Cerebellar nuclear complex (tissue), 1 donor: ENCODE data around the gene SEMA3G.

ENCODE experiments used
- DNase-seq, 2 experiments: peaks; one replicate each; lab custom pipeline; 2025; lab: John Stamatoyannopoulos, UW

Gene SEMA3G

DNA sequence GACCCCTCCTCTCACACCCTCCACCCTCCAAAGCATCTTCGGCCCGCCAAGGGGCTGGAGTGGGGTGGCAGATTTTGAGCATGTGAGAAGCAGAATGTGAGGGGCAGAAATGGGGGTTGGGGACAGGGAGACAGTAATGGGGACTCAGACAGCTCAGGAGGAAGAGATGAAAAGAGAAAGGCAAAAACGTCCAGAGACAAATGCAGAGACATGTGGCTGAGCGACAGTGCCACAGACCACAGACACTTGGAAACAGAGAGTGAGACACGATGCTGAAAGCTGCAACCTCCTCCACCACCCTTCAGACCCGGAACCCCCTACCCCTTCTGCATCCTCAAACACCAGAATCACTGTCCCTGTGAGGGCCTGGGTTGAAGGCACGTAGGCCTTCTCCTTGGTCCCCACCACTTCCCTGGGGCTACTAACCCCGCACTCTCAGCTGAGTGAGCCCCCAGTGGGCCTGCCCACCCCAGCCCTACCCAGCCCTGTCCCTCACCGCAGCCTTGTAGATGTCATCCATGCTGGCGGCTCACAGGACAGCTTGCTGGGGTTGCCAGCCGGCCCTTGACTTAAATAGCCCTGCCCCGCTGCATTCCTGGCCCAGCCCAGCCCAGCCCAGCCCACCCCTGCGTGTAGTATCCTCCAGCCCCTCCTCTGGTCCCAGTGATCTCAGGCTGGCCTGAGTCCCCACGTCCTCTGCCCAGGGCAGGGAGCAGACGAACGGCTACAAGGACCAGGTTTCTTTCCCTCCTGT is 8.8 kb upstream of the SEMA3G start, which contains the start of gene TNNC1:
Gene TNNC1 (minus strand): TSS at position 546 of the 754 bp plus-strand sequence. CDS start 26 bp downstream, at position 520.
- DNase-seq: no peak

DNA sequence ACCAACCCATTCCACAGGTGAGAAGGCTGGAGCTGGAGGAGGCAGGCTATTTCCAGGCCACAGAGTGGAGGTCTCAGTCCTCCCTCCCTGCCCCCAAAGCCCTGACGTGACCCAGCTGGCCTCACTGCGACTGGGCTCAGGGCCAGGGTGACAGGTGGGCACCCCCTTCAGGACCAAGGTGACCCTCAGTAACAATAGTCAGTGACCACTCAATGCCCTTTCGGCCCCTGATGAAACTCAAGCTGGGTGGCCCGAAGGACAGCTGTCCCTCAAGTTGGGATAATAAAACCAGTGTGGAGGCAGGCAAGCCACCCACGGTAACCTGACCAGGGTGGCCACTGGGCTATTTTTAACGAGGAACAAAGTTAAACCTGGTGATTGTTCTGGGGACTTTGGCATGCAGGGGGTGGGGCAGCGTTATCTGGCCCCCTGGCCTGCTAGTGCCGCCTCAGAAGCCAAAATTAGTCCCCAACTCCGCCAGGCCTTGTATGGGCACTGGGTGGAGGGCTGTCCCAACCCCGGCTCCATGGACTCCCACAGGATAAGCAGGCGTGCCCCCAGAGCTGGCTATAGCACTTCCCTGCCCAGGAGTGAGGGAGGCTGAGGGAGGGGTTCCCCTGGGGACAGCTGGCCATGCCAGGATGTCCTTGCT is 7.8 kb upstream of the SEMA3G start:
- DNase-seq: no peak

DNA sequence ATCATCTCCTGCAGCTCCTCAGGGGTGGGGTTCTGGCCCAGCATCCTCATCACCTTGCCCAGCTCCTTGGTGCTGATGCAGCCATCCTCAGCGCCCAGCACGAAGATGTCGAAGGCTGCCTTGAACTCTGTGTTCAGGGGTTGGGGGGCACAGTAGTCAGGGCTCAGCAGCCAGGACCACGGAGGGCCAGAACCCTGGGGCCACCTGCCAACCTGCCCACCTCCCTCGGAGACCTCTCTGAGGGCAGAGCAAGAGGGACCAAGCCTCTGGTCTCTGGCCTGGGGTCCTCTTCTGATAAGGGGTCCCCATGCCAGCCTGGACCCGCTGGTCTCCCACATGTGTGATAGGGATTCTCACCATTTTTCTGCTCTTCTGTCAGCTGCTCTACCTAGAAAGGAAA is 7.2 kb upstream of the SEMA3G start:
- DNase-seq: no peak

DNA sequence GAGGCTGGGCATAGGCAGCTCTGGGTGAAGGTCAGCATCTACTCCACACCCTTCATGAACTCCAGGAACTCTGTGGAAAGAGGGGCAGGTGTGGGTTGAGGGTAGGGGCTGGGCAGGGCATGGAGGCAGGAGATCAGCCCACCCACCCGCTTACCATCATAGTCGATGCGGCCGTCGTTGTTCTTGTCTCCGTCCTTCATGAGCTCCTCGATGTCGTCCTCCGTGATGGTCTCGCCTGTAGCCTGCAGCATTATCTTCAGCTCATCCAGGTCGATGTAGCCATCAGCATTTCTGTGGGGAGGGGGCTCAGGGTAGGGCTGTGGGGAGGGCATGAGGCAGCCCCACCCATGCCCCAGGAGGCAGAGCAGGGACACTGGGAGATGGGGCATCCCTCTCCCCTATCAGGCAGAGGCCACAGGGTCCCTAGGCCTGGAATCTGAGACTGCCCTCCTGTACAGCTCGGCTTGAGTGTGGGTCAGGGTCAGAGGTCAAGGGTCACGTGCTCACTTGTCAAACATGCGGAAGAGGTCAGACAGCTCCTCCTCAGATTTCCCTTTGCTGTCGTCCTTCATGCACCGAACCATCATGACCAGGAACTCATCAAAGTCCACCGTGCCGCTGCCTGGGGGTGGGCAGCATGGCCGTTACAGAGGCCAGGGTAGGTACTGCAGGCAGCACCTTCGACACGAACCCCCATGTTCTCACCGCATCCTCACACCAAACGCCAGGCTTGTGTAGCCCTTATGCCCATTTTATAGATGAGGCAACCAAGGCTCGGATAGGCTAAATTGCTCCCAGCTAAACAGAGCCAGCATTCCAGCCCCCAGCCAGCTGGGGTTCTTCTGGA is 6.6 kb upstream of the SEMA3G start:
- DNase-seq: no peak

DNA sequence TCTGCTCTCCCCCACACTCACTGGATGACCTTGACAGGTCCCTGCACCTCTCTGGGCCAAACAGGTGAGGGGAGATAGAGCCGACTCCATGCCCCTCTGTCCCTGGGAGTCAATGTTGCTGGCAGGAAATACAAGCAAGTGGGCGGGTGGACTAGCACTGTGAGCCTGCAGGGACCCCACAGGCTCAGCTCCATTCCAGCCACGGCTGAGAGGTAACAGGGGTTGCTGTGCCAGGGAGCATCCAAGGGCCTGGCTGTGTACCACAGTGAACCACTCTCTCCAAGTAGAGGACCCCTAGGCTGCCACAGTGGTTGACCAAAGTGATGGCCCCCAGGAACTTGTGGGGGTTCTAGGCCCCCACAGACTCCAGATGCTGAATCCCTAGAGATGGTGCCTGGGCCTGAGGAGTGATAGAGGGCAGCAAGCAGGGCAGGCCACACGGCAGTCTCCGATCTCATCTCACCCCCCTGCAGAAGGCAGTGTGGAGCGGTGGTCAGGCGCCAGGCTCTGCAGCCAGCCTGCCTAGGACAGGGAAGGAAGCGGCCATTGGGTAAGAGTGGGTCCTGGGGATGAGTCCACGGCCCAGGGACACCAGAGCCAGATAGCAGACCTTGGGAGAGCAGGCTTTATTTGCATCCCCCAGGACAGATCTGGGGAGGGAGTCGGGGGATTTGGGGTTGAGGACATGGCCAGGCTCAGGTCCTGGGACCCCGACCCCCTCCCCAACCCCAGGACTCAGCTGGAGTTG is 5.8 kb upstream of the SEMA3G start:
- no peak for DNase-seq

DNA sequence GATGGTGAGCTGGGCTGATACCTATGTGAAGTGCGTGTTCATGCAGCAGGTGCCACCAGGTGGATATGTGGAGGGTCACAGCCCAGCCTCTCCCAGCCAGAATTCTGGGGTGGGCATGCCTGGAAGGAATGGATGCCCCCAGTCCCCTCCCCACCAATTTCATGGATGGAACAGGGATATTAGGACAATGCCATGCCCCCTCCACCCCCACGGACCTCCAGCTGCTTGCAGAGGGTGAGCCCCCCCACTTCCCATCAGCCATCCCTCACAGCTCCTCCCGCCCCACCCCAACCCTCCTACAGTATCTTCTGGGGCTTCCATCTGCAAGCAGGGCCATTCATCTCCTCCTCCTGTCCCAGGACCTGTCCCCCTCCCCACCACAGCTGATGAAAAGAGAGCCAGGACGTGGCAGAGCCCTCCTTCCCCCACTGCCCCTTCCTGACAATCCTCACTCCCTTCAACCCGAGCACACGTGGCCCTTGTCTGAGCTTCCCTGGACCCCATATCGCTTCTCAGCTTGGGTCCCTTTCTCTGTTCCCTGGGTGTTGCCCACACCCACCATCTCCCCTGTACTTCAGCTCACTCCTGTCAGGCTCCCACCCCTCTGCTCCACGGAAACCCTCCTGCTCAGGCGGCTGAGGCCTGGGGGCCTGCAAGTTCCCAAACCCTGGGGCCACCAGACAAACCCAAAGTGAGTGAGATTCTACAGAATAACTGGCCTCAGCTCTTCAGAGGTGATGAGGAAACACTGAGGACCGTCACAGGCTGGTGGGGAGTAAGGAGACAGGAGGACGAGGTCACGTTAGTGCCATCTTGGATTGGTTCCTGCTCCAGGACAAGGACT is 2.8 kb upstream of the SEMA3G start:
- DNase-seq: no peak

DNA sequence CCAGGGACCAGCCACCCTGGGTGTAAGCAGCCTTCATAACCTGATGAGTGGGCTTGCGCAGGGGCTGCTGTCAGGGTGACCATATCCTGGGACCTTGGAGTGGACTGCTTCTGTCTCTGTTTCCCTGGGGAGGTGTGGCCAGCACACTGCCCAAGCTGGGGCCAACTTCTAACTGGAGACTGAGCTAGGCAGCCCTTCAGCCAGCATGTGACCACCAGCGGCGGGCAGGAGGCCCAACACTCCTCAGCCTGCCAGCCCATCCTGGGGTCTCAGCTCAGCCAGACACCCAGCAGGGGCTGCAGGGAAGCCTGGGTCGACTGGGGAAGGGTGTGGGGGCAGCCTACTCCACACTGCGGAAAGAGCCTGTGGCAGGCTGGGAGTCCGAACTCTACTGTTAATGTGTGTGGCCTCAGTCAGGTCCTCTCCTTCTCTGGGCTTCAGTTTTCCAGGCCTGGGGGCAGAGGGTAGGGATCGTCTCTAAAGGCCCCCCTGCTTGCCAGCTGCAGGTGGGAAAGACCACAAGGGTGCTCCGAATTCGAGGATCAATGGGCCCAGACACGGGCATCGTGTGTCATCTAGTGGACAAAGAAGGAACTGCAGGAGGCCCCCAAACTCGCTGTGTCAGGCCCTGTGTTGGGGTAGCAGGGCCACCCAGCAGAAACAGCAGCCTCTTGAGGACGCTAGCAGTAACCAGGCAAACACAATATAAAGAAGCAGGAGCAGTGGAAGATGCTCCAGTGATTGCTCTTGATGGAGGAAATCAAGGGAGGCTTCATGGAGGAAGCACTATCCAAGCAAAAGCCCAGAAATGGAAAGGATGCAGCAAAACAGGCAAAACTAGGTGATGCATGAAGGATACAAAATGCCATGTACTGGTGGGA is 2.0 kb upstream of the SEMA3G start:
- no peak for DNase-seq

DNA sequence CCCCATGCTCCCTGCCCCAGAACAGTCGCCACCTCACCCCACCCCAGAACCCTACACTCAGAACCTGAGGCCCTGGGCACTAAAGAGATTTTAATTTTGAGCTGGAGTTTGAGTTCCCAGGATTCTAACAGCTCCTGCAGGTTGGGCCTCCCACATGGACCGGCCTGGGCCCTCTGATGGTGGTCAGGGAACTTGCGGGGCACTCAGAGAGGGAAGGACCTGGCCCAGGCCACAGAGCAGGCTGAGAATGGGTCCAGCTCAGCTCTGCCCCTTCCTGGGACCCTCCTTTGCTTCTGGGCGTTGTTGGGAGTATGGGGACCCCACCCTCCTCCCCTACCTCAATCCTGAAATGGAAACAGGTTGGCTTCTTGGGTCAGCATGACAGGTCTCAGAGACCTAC is 1.1 kb upstream of the SEMA3G start:
- no peak for DNase-seq

DNA sequence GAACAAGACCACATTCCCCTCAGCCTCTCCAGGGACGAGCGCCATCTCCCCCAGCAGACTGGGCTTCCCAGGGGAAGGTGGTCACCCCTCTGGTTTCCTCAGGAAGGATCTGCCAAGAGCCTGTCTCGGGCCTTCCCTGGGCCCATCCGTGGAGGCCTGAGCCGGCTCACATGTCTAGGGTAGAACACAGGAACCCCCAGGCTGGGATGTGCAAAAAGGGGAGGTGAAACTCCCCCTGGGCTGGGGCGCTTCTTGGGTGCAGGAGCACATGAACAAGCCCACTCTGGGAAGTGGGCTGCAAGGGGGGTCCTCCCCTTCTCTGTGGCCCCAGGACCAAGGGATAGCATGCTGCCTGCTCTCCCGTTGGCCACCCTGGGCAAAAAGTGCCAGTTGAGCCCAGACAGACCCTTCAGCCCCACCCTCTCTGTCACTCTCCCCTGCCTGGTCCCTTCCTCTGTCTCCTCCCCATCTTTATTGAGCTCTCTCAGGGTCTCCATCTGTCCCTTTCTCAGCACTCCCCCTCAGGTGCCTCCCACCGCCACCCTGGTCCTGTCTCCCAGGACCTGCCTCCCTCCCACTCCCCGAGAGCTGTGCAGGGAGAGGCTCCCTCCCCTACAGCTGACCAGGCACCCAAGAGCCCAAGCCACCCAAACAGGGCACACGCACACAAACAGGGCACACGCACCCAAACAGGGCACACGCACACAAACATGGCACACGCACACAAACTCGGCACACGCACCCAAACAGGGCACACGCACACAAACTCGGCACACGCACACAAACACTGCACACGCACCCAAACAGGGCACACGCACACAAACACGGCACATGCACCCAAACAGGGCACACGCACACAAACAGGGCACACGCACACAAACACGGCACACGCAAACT is 864 bp downstream of the SEMA3G start:
- DNase-seq: no peak

DNA sequence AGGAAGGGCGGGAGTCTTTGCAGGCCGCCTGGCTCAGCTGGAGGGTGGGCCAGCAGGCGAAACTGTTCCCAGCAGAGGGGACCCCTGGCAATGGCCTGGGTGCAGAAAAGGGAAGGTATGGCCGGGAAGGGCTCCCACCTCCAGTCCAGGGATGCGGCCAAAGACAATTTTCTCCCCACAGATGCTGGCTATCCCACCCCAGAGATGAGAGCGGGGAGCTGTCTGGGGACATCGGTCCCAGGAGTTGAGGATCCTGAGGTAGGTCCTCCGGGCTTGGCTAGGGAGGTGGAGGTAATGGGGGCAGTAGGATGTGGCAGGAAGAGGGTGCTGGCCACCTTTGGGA is 1.7 kb downstream of the SEMA3G start:
- DNase-seq: no peak

DNA sequence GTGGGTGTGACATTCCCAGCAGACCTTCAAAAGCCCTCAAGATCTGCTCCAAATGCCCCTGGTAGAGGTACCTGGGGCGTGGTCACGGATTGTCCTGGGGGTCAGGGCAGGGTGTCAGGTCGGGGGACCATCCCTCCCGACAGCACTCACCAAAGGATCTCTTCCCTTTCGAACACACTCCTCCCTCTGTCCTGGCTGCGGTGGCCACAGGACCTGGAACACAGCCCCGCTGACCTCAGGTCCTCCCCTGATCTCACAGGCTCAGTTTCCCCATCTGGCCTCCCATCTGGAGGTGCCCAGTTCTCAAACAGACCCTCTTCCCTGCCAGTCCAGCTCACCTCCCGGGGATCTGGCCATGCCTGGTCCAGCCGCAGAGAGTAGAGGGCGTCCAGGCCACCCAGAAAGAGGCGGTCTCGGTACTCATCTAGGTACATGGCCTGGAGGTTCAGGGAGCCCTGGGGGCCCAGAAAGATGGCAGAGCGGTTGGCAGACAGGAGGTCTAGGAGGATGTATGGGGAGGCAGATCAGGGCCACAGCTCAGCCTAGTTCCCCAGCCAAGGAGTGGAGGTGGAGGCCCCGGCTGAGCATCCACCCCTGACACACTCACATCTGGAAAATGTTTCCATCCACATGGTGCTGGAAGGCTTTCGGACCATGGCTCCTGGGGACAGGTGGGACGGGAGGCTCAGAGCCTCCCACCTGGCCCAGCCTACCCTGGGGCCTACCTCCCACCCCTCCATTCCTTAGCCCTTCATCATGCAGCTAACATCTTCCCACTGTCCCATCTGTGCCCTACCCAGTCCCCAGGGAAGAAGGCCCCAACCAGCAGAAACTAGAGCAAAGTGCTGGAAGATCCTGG is 2.3 kb downstream of the SEMA3G start:
- no peak for DNase-seq

DNA sequence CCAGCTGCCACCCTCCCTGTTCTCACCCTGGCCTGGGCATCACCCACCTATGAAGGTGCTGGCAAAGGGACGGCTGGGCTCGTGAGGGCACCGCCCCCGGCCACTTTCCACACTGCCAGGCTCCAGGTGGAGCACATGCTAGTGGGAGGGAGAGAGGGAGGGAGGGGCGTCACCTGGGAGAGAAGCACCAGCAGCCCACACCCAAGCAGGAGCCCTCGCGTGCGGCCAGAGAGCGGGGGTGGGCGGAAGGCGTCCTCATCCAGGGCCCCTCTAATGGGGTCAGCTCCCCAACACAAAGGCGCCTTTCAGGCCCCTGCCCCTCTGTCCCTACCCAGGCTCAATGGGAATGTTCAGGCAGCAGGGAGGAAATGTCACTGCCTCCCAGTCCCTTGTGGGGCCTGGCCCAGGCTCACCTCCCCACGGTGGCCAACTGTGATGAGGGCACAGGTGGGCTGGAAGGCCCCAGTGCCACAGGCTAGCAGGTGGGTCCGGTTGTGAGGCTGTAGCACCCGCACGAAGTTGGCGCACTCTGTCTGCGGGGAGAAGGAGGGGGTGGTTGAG is 3.1 kb downstream of the SEMA3G start:
- no peak for DNase-seq

DNA sequence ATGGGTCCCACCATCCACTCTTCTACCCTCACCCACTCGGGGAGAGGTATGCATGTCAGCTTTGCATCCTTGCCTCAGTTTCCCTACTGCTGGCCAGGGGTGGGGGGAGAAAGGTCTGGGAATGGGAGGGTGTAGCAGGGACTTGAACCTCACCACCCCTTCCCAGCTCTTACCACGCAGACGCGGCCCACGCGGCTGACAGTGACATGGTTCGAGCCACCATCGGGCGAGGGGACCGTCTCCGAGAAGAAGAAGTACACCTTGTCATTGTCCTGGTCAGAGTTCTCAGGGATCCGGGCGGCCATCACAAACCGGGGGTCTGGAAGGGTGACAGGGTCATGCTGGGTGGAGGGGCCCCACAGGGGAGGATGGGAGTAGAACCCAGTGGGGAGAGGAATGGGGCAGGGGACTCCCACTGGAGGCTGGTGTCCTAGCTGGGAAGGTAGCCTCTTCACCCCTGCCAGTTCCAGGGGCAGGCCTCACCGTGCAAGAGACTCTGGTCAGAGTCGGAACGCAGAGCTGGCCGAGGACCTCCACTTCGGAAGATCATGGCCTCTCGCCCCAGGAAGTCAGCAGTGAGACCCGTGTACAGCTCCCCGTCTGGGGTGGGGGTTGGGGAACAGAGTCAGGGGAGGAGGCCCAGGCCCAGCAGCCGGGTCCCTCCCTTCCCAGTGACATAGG is 3.7 kb downstream of the SEMA3G start:
- no peak for DNase-seq

DNA sequence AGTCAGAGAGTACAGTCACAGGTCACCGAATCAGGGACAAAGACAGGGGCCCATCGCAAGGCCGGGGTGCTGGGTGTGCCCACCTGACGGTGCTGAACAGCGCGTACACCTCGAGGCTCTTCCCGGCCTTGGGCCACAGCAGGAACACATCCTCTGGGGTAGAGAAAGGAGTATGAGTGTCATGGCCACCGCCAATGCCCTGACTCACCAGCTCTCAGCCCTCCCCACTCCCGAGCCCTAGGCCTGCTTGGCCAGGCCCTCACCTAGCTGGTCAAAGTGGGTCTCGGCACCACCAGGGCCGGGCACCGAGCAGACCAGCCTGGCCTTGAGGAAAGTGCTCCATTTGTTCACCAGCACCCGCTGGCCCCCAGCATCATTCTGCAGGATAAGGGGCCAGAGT is 4.2 kb downstream of the SEMA3G start:
- DNase-seq: no peak

DNA sequence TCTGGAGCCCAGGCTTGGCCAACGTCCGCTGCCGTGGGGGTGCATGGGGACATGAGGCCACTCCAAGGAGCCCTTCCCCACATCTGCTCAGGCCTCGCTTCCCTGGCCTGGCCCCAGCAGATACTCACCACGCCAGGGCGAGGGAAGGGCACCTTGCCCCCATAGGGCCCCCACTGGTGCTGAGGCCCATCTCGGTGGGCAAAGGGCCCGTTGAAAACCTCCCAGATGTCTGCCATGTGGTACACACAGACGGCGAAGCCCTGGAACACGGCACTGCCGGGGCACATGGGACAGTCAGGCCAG is 4.7 kb downstream of the SEMA3G start:
- DNase-seq: no peak

DNA sequence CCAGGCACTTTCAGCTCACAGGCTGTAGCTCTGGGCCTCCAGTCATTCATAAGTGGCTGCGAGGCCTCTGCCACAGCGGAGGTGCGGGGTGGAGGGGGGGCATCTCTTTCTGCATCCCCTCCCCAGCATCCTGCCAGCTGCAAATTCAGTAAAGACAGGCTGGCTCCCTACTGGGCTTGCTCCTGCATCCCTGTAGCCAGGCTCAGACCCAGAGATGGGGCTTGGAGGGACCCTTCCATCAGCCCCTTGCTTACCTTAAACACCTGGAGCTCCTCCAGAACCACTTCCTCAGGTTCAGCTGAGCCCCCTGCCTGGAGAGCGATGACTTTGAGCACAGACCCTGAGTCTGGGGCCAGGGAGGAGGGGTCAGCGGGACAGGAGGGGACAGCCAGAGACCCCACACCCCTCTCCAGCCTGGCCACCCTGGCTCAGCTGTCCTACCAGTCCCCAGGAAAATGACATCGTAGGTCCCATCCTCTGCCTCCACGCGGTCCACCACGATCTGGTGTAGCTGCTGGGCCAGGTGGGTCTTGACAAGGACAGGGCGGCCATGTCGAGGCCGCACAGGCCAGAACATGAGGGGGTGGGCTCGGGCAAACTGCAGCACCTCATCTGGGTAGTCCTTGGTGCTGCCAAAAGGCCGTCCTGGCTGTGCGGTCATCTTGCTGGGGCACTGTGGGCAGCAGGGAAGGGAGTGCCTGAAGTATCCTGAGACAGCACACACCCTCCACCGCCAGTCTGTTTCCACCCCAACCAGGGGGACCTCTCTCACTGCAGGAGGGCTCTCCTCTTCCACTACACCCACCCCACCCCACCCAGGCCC is 5.3 kb downstream of the SEMA3G start:
- DNase-seq: no peak
